ENCODE results near the gene NRXN3.
A peak's percentile ranks its signal among the peaks of the same experiment; 100 is the strongest.

Gene NRXN3

DNA sequence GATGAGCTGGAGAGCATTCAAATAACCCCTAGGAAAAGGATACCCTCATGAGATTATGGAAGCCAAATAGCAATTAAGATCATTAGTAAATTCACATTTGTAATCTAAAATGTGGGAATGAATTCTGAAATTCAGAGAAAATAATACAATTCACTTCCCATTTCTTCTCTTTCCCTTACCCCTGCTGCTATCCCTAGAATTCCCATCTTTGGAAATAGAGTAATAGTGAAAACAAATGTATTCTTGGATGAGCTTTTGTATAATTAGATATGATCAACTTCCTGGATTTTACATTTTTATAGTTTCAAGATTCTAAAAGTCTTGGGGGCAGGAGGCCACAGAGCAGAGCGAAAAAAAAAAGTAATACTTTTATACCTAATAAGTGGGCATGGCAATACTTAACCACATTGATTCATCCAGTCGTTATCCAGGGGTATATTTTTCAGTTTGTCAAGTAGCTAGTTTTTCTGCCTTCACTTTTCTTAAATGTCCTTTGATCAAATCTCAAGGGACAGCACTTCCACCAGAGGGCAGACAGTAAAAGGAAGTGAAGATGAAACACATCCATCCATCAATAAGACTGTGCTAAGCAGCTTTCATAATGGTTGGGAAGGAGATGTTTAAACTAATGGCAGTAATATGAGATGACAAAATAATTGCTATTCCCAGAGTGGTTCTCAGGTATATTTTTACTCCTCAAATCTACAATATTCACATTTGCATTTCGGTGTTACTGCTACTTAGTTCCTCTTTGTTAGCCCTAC, 1639.9 kb downstream of the NRXN3 start:
- DNase-seq = peak; percentile 12
- in situ Hi-C loops (cut with MboI; ENCODE audit: low pct_unique_long_range_greater_than_20kb, low sequenced_read_pairs) = no loop called here

GRCh38 chr14:79820866-79821535, 1650.8 kb downstream of the NRXN3 start:
- in situ Hi-C loops (cut with MboI; ENCODE audit: low pct_unique_long_range_greater_than_20kb, low sequenced_read_pairs) = no loop called here

GRCh38 chr14:79822034-79822433, 1651.9 kb downstream of the NRXN3 start:
- no peak for DNase-seq
- in situ Hi-C loops (cut with MboI; ENCODE audit: low pct_unique_long_range_greater_than_20kb, low sequenced_read_pairs) = no loop called here

More at GRCh38 chr14:79820866-79821535, 1650.8 kb downstream of the NRXN3 start:
- DNase-seq = no peak

GRCh38 chr14:79825046-79825521, 1654.9 kb downstream of the NRXN3 start:
- in situ Hi-C loops (cut with MboI; ENCODE audit: low pct_unique_long_range_greater_than_20kb, low sequenced_read_pairs) = no loop called here
- no peak for DNase-seq

DNA sequence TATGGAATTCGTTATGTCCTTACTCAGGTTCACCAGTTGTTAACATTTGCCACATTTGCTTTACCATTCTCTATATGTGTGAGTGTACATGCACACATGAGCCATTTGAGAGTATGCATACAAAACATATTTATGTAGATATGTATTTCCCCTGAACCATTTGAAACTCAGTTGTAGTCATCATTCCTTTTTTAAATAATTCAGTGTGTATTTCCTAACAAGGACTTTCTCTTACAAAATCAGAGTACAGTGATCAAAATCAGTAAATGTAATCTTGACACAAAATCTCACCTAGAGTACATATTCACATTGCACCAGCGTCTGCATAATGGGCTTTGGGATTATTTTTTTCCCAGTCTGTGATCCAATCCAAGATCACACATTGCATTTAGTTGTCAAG, 1656.2 kb downstream of the NRXN3 start:
- no peak for DNase-seq
- in situ Hi-C loops (cut with MboI; ENCODE audit: low pct_unique_long_range_greater_than_20kb, low sequenced_read_pairs) = no loop called here

GRCh38 chr14:79829405-79830166, 1659.4 kb downstream of the NRXN3 start:
- DNase-seq = no peak

GRCh38 chr14:79831195-79831892, 1661.2 kb downstream of the NRXN3 start:
- in situ Hi-C loops (cut with MboI; ENCODE audit: low pct_unique_long_range_greater_than_20kb, low sequenced_read_pairs) = no loop called here
- no peak for DNase-seq

More at GRCh38 chr14:79829405-79830166, 1659.4 kb downstream of the NRXN3 start:
- in situ Hi-C loops (cut with MboI; ENCODE audit: low pct_unique_long_range_greater_than_20kb, low sequenced_read_pairs) = no loop called here

DNA sequence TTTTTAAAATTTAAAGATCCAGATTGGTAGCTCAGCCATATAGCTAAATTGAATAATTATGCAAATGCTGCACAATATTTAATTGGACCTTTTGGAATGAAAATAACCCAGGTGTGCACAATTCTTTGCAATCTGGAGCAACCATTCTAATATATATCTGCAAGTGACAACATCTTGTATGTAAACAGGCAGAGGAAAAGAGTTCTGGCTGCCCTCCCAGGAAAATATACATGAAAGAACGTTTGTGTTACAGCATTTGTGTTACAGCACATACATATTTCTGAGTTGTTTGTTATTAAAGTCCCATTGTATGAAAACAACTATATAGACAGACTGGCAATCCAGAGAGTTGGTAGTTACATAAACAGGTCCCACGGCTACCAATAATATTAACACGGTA, 1663.6 kb downstream of the NRXN3 start:
- in situ Hi-C loops (cut with MboI; ENCODE audit: low pct_unique_long_range_greater_than_20kb, low sequenced_read_pairs) = no loop called here
- no peak for DNase-seq

DNA sequence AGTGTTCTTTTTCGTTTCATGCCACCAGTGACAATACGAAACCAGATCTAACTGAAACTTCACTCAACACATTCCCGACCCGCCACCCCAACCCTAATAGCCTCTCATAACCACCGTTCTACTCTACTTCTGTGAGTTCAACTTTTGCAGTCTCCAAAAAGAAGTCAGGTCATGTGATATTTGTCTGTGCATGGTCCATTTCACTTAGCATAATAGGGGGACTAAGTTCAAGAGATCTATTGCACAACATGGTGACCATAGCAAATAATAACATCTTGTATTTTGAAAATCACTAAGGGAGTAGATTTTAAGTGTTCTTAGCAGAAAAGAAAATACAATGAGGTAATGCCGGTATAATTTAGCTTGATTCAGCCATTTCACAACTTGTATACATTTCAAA, 1664.7 kb downstream of the NRXN3 start:
- in situ Hi-C loops (cut with MboI; ENCODE audit: low pct_unique_long_range_greater_than_20kb, low sequenced_read_pairs) = no loop called here
- DNase-seq = no peak

DNA sequence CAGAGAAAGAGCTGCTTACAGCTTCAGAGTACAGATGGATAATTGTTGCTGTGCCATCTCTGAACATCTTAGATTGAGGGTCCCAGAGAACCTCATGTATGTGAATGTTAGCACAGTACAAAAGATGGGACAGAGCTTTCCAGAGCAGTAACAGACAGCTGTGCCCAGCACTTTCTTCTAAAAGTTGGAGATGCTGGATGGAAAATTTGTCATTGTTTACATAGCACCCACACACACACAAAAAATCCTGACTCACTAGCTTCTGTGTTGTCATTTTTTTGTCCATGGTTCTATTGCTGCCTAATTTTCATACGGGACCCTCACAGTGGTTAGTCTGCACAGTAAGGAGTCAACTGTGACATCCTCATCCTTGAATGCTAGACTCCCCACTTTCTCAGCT, 1666.4 kb downstream of the NRXN3 start:
- in situ Hi-C loops (cut with MboI; ENCODE audit: low pct_unique_long_range_greater_than_20kb, low sequenced_read_pairs) = no loop called here
- DNase-seq = no peak

DNA sequence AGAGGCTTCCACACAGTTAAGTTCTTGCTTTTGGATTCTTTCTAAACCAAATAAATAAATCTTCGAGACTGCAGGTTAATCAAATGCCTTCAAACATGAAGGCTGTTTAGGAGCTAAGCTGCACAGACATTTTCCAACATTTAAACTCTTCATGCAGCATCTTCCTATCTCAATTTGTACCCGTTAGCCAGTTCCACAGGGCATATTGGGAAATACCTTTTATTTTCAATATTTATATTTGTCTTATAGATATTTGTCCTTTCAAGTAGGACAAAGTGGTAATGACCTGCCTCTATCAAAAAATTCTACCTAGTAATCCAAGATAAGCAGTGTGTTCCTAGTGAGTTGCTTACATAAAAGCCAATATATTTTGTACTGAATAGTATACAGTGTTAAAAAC, 1667.5 kb downstream of the NRXN3 start:
- no peak for DNase-seq
- in situ Hi-C loops (cut with MboI; ENCODE audit: low pct_unique_long_range_greater_than_20kb, low sequenced_read_pairs) = no loop called here

- DNase-seq = no peak
- in situ Hi-C loops (cut with MboI; ENCODE audit: low pct_unique_long_range_greater_than_20kb, low sequenced_read_pairs) = no loop called here
Observed at GRCh38 chr14:79840103-79840502, 1669.9 kb downstream of the NRXN3 start.

GRCh38 chr14:79840831-79841230, 1670.7 kb downstream of the NRXN3 start:
- in situ Hi-C loops (cut with MboI; ENCODE audit: low pct_unique_long_range_greater_than_20kb, low sequenced_read_pairs) = no loop called here
- DNase-seq = no peak

GRCh38 chr14:79841433-79841832, 1671.3 kb downstream of the NRXN3 start:
- no peak for DNase-seq
- in situ Hi-C loops (cut with MboI; ENCODE audit: low pct_unique_long_range_greater_than_20kb, low sequenced_read_pairs) = no loop called here

- in situ Hi-C loops (cut with MboI; ENCODE audit: low pct_unique_long_range_greater_than_20kb, low sequenced_read_pairs) = no loop called here
- no peak for DNase-seq
Observed at GRCh38 chr14:79842270-79842669, 1672.1 kb downstream of the NRXN3 start.

DNA sequence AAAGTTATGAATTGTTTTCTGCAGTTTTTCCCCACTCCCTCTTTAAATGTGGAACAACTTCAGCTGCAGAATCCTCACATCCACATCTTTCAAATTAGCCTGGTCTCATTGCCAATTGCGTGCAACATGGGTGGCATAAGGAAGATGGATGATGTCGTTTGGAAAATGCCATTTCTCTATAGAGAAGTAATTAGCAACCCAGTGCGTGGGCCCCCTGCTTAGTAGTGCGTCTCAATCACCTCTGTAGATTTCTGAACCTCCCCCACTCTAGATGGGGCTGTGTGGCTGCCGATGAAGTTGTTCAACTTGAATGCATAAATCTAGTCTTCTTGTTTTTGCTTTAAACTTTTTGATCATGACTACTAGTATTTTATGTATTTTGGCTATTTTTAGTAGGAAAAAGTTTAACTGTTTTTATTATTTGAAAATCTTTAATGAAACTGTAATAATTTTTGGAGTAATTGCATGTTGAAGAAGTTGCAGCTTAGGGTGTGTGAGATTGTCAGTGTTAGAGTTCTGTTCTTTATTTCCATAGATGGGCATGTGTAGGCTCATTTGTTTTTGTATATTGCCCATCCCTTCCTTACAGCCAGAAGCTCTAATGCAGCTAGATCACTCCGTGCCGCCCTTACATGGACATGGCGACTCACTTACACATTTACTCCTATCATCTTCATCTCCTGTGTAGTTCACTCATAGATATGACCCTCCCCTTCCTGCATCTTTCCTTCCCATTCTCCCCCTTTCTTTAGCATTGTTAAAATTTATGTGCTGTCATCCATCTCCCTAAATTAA, 1683.0 kb downstream of the NRXN3 start:
- in situ Hi-C loops (cut with MboI; ENCODE audit: low pct_unique_long_range_greater_than_20kb, low sequenced_read_pairs) = no loop called here
- DNase-seq = no peak

DNA sequence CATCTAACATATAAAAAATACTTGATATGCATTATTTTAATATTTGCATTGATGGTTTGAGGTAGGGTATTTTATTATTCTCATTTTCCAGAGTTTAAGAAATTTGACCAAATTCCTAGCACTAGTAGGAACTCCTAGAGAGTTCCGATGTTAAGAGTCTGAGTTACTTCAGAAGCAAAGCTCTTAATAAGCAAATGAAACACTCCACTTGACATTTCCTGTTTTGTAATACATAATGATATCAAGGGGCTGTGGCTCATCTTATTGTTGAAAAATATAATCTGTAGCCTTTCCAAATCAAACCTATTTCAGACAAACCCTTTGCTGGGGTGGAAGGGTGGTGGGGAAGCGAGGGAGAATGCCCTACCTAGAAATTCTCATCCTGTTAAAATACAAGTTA, 1685.6 kb downstream of the NRXN3 start:
- DNase-seq = no peak
- in situ Hi-C loops (cut with MboI; ENCODE audit: low pct_unique_long_range_greater_than_20kb, low sequenced_read_pairs) = no loop called here

DNA sequence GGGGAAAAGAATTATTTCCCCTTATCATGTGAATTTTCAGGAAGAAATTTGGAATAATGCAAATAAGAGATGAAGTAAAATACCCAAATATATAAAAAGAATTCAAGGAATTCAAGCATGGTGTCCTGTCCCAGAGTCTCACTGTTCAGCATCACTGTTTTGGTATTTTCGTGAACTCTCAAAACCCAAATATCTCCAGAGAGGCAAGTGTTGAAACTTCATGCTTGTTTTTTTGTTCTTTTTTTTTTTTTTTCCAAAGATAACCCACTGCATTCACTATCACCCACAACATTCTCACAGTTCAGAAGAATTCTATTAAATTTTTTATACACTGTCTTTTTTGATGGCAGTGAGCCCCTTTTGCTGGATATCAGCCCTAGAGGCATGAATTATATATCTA, 1686.2 kb downstream of the NRXN3 start:
- in situ Hi-C loops (cut with MboI; ENCODE audit: low pct_unique_long_range_greater_than_20kb, low sequenced_read_pairs) = no loop called here
- no peak for DNase-seq

- in situ Hi-C loops (cut with MboI; ENCODE audit: low pct_unique_long_range_greater_than_20kb, low sequenced_read_pairs) = no loop called here
- no peak for DNase-seq
Observed at GRCh38 chr14:79861111-79861510, 1690.9 kb downstream of the NRXN3 start.
